AG09319 (cell line): ENCODE data around the gene ATP5F1D.

Source experiments
- DNase-seq: peaks from one replicate; pipeline ENCODE4 v3.0.0-alpha.2; 2010; ENCODE audit warnings: low read depth; ENCODE audit errors: extremely low read depth
- CTCF ChIP-seq: IDR thresholded peaks from 2 replicates; pipeline ENCODE4 v1.5.1; 2011; ENCODE audit warnings: low read depth, mild to moderate bottlenecking, inconsistent platforms, low read length, moderate library complexity

The ATP5F1D gene

GRCh38 chr19:1256646-1257474 lies 15.3 kb downstream of the ATP5F1D start:
- no peak for DNase-seq
- no peak for TF ChIP-seq CTCF

GRCh38 chr19:1257475-1258162 lies 16.1 kb downstream of the ATP5F1D start:
- TF ChIP-seq CTCF = no peak
- DNase-seq = no peak

- no peak for TF ChIP-seq CTCF
- no peak for DNase-seq
Observed at GRCh38 chr19:1258163-1258492, 16.6 kb downstream of the ATP5F1D start.

GRCh38 chr19:1258707-1259205 lies 17.2 kb downstream of the ATP5F1D start:
- no peak for DNase-seq

GRCh38 chr19:1259206-1259875 lies 17.8 kb downstream of the ATP5F1D start:
- no peak for DNase-seq
- no peak for TF ChIP-seq CTCF

More at GRCh38 chr19:1258707-1259205, 17.2 kb downstream of the ATP5F1D start:
- no peak for TF ChIP-seq CTCF

- no peak for TF ChIP-seq CTCF
- no peak for DNase-seq
Observed at GRCh38 chr19:1259876-1260748, 18.6 kb downstream of the ATP5F1D start.
